A549 (cell line): ENCODE data around the gene CNTNAP2. TPM values are rescaled to one million over a fixed set of nuclear protein-coding genes. Genes with fewer than 3 reads are reported as not detected.

Experiments
- ATAC-seq, 2 experiments: fragments of 200-7000 bp in 1 of 2; fragments of >200 bp in 1 of 2; cut with Nextera tagmentation in 1 of 2; cut with Tn5 transposase in 1 of 2; 3 replicates each; pipeline versions ENCODE4 v1.8.0 to v1.9.1; 2018 to 2020; ENCODE audit warnings: mild to moderate bottlenecking in 1 of 2, moderate library complexity in 1 of 2
- CTCF ChIA-PET: fragments of 300-600 bp; sonication (Branson Sonifier 250); formaldehyde crosslinking; extraction: SDS; loops from one replicate; lab custom pipeline; 2021; ENCODE audit warnings: antibody characterized with exemption, inconsistent platforms; lab: Yijun Ruan, JAX
- POLR2A ChIA-PET: fragments of 350-600 bp; formaldehyde crosslinking; extraction: SDS; loops from one replicate; lab custom pipeline; 2021; ENCODE audit warnings: antibody characterized with exemption, inconsistent platforms; lab: Yijun Ruan, JAX
- DNase-seq, 2 experiments: peaks; one replicate each; pipeline versions ENCODE4 v3.0.0 to v3.0.0-alpha.2; 2011 to 2016; ENCODE audit warnings: low read depth in 1 of 2, low spot score in 1 of 2
- FAIRE-seq: peaks from 2 replicates; lab custom pipeline; 2011; peaks lifted over from hg19 to GRCh38; lab: Jason Lieb, UNC
- H3K27ac ChIP-seq, 2 experiments: fragments of >200 bp; sonication (Bioruptor Twin); formaldehyde crosslinking; 3 replicates each; pipeline ENCODE4 v1.5.1; 2016 to 2017
- H3K4me1 ChIP-seq: fragments of >200 bp; sonication (Bioruptor Twin); formaldehyde crosslinking; 3 replicates; pipeline ENCODE4 v1.6.1; 2016
- H3K4me2 ChIP-seq: fragments of >200 bp; sonication (Bioruptor Twin); formaldehyde crosslinking; 3 replicates; pipeline ENCODE4 v1.6.1; 2016
- H3K4me3 ChIP-seq: fragments of >200 bp; sonication (Bioruptor Twin); formaldehyde crosslinking; 3 replicates; pipeline ENCODE4 v1.5.1; 2016
- H3K9me3 ChIP-seq: fragments of >200 bp; sonication (Bioruptor Twin); formaldehyde crosslinking; 3 replicates; pipeline ENCODE4 v1.6.1; 2016
- CEBPB ChIP-seq, 2 experiments: fragments of >200 bp in 1 of 2; sonication (Bioruptor Twin) in 1 of 2; formaldehyde crosslinking in 1 of 2; IDR thresholded peaks; 2 replicates each; pipeline ENCODE4 v1.6.1; 2012 to 2016
- CHD4 ChIP-seq: fragments of 200-600 bp; sonication (generic); IDR thresholded peaks from 2 replicates; pipeline ENCODE4 v1.6.1; 2016; ENCODE audit warnings: antibody characterized with exemption, mild to moderate bottlenecking, borderline replicate concordance
- CTCF ChIP-seq: fragments of >200 bp; sonication (Bioruptor Twin); formaldehyde crosslinking; IDR thresholded peaks from 3 replicates; pipeline ENCODE4 v1.5.1; 2016
- EHF ChIP-seq: fragments of 250-450 bp; sonication (Bioruptor Pico); IDR thresholded peaks from 2 replicates; pipeline ENCODE4 v1.5.0; 2020; ENCODE audit warnings: mild to moderate bottlenecking
- EP300 ChIP-seq, 2 experiments: fragments of >200 bp; sonication (Bioruptor Twin); formaldehyde crosslinking; IDR thresholded peaks; 2 replicates in 1 of 2; 3 replicates in 1 of 2; pipeline ENCODE4 v1.6.1; 2016 to 2017
- FOSL2 ChIP-seq, 2 experiments: fragments of 450-650 bp in 1 of 2; fragments of >200 bp in 1 of 2; sonication (Bioruptor Twin) in 1 of 2; formaldehyde crosslinking; IDR thresholded peaks; 2 replicates each; pipeline versions ENCODE4 v1.5.0 to v1.6.1; 2016 to 2020; ENCODE audit warnings: mild to moderate bottlenecking in 1 of 2, moderate library complexity in 1 of 2
- FOXS1 ChIP-seq: fragments of 250-450 bp; sonication (Bioruptor Pico); IDR thresholded peaks from 2 replicates; pipeline ENCODE4 v1.5.0; 2020; ENCODE audit warnings: mild to moderate bottlenecking, moderate library complexity
- GATA3 ChIP-seq: IDR thresholded peaks from 2 replicates; pipeline ENCODE4 v1.6.1; 2012; ENCODE audit warnings: borderline replicate concordance
- HDAC2 ChIP-seq: fragments of 200-600 bp; sonication (generic); IDR thresholded peaks from 2 replicates; pipeline ENCODE4 v1.6.1; 2016
- HOXB13 ChIP-seq: fragments of 250-450 bp; sonication (Bioruptor Pico); IDR thresholded peaks from 2 replicates; pipeline ENCODE4 v1.5.0; 2020; ENCODE audit warnings: low read depth, mild to moderate bottlenecking, moderate library complexity
- JUN ChIP-seq, 2 experiments: fragments of >200 bp; sonication (Bioruptor Twin); formaldehyde crosslinking; IDR thresholded peaks; 2 replicates in 1 of 2; 3 replicates in 1 of 2; pipeline ENCODE4 v1.6.1; 2016 to 2017
- KDM1A ChIP-seq: fragments of 200-600 bp; sonication (generic); IDR thresholded peaks from 2 replicates; pipeline ENCODE4 v1.6.1; 2016; ENCODE audit warnings: low read depth, mild to moderate bottlenecking
- KDM5A ChIP-seq: fragments of 200-600 bp; sonication (generic); IDR thresholded peaks from 2 replicates; pipeline ENCODE4 v1.6.1; 2016; ENCODE audit warnings: antibody characterized with exemption, mild to moderate bottlenecking
- MAFK ChIP-seq: fragments of 450-650 bp; IDR thresholded peaks from 2 replicates; pipeline ENCODE4 v1.6.1; 2014; ENCODE audit not compliant: partially characterized antibody
- MAZ ChIP-seq: fragments of 150-350 bp; IDR thresholded peaks from 2 replicates; pipeline ENCODE4 v1.6.1; 2014; ENCODE audit warnings: antibody characterized with exemption, low read depth, low read length, borderline replicate concordance
- MYC ChIP-seq: IDR thresholded peaks from 2 replicates; pipeline ENCODE4 v1.6.1; 2012; ENCODE audit warnings: mild to moderate bottlenecking, inconsistent platforms, low read length, improper control_type of control experiment, borderline replicate concordance
- NFE2L2 ChIP-seq: fragments of 150-350 bp; conservative IDR thresholded peaks from 2 replicates; pipeline ENCODE4 v1.6.1; 2014; ENCODE audit warnings: low read length
- POLR2A ChIP-seq: IDR thresholded peaks from 2 replicates; pipeline ENCODE4 v1.6.1; 2012; ENCODE audit warnings: mild to moderate bottlenecking, low read length
- RARB ChIP-seq: fragments of 250-450 bp; sonication (Bioruptor Pico); IDR thresholded peaks from 2 replicates; pipeline ENCODE4 v1.8.0; 2021; ENCODE audit warnings: mild to moderate bottlenecking, moderate library complexity
- REST ChIP-seq: fragments of 200-600 bp; sonication (generic); IDR thresholded peaks from 2 replicates; pipeline ENCODE4 v1.6.1; 2016; ENCODE audit warnings: antibody characterized with exemption, mild to moderate bottlenecking, moderate library complexity
- RNF2 ChIP-seq: fragments of 200-600 bp; sonication (generic); IDR thresholded peaks from 2 replicates; pipeline ENCODE4 v1.6.1; 2016; ENCODE audit warnings: low read depth, mild to moderate bottlenecking, antibody characterized with exemption, moderate library complexity, borderline replicate concordance
- SMC3 ChIP-seq: fragments of >200 bp; sonication (Bioruptor Twin); formaldehyde crosslinking; IDR thresholded peaks from 3 replicates; pipeline ENCODE4 v1.6.1; 2018; ENCODE audit warnings: inconsistent platforms
- TFCP2L1 ChIP-seq: fragments of 250-450 bp; sonication (Bioruptor Pico); IDR thresholded peaks from 2 replicates; pipeline ENCODE4 v1.5.0; 2021; ENCODE audit warnings: mild to moderate bottlenecking
- ZC3H11A ChIP-seq: fragments of 450-650 bp; IDR thresholded peaks from 2 replicates; pipeline ENCODE4 v1.6.1; 2014; ENCODE audit warnings: antibody characterized with exemption, mild to moderate bottlenecking
- WGBS: methylation state at CpG from one replicate; pipeline ENCODE4 v1.1.6; 2017; ENCODE audit errors: missing lambda C conversion rate; 5-methylcytosine and 5-hydroxymethylcytosine counted together
- polyA plus RNA-seq, 4 experiments: library from polyadenylated mRNA; depleted of rRNA in 3 of 4; stranded (reverse); fragments of >200 nt; fragmentation: RNase III in 1 of 4; extraction: RNeasy Plus Mini Kit Qiagen cat#74134 plus additional on column Dnase treatment in 1 of 4; gene quantifications; 2 replicates in 3 of 4; 3 replicates in 1 of 4; pipeline ENCODE4 v1.2.3, GENCODE V29; 2011 to 2017
- TF ChIP-seq, protein P1 (sequence below): IDR thresholded peaks from 2 replicates; pipeline ENCODE4 v1.6.1; 2012

The CNTNAP2 gene
- polyA plus RNA-seq, 2 of the 4 experiments (the other 2 are of a cell fraction), result 0.05 to 0.13 TPM

GRCh38 chr7:148337246-148337965 is 2220.8 kb downstream of the CNTNAP2 start:
- no peak overlapping the region for H3K4me2 ChIP-seq
- TF ChIP-seq EP300 (IDR thresholded peaks at IDR 0.05), result no peak
- TF ChIP-seq SMC3, result no peak
- TF ChIP-seq ZC3H11A, result no peak
- no peak for TF ChIP-seq MAFK
- no peak for TF ChIP-seq CHD4
- TF ChIP-seq CTCF, result no peak
- TF ChIP-seq RNF2, result no peak
- no peak for TF ChIP-seq POLR2A
- TF ChIP-seq CEBPB (IDR thresholded peaks at IDR 0.05), result no peak
- TF ChIP-seq KDM5A, result no peak
- no peak for TF ChIP-seq GATA3
- no peak for TF ChIP-seq JUN (IDR thresholded peaks at IDR 0.05)
- no peak overlapping the region for H3K4me3 ChIP-seq
- FAIRE-seq (no peak), ATAC-seq (no peak; a peak in 1 of 6 replicates), DNase-seq (no peak)
- H3K9me3 ChIP-seq, result no peaks in the 10 kb centered on the region
- POLR2A ChIA-PET, result no interaction called here
- CTCF ChIA-PET, result interaction anchor here (1.0 kb wide), 2 partner anchors 16 to 39 kb away, joined by 3 read pairs; no protein-coding TSS in a partner anchor
- no peak overlapping the region for H3K27ac ChIP-seq
- H3K4me1 ChIP-seq, result peaks cover 5% of the 10 kb centered on the region; the same call in 1 of the 3 replicates
- WGBS, result 21% methylated on average over 11 of the region's 11 CpGs

DNA sequence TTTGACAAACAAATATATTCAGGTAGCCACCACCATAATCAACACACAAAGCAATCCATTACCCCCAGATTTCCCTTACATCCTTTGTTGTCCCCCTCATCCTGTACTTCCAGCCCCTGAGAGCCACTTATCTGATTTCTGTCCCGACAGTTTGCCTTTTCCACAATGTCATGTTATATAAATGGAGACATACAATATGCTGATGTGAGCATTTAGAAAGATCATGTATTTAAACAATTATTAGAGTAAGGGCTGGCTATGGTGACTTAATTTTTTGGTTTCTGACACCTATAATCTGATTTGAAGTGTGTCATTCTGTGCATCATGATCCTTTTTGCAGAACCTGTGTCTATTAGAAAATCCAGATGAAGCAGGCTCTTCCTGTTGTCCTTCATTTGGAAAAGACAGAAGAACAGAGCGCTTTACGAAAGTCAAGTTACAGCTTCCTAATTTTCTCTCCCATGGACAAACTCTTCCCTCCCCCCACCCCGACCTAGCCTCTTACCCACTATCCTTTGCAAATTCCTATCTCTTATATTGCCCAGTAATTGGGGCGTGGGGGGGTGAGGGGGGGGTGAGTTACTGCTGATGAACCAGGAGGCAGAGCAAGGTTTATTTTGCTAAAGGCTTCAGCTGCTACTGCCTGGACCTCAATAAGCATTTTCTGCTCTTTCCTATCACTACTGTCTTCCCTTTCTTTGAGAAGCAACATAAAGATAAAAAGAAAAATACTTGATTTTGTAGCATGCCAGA is 2221.6 kb downstream of the CNTNAP2 start:
- no peak for FAIRE-seq
- TF ChIP-seq, protein P1, sequence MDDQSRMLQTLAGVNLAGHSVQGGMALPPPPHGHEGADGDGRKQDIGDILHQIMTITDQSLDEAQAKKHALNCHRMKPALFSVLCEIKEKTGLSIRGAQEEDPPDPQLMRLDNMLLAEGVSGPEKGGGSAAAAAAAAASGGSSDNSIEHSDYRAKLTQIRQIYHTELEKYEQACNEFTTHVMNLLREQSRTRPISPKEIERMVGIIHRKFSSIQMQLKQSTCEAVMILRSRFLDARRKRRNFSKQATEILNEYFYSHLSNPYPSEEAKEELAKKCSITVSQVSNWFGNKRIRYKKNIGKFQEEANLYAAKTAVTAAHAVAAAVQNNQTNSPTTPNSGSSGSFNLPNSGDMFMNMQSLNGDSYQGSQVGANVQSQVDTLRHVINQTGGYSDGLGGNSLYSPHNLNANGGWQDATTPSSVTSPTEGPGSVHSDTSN, result no peak
- TF ChIP-seq TFCP2L1 (CRISPR knock-in tag), result no peak
- TF ChIP-seq RARB (CRISPR knock-in tag), result no peak
- peak; percentile 74 for TF ChIP-seq MAFK
- no peak for TF ChIP-seq CHD4
- TF ChIP-seq GATA3, result no peak
- TF ChIP-seq MAZ, result no peak
- TF ChIP-seq, all 56 proteins: peak for 1
- Histone ChIP-seq H3K4me2 (no peak overlapping the region), H3K4me1 (peaks cover 5% of the 10 kb centered on the region; the same call in 1 of the 3 replicates), H3K27ac (no peak overlapping the region), H3K4me3 (no peak overlapping the region), H3K9me3 (no peaks in the 10 kb centered on the region)
- CTCF ChIA-PET, result interaction anchor here (1.0 kb wide), 1 partner anchor 40 kb away, joined by 3 read pairs; no protein-coding TSS in a partner anchor
- 32% methylated on average over 5 of the region's 5 CpGs for WGBS
- DNase-seq (no peak), ATAC-seq (no peak)
- POLR2A ChIA-PET, result no interaction called here

DNA sequence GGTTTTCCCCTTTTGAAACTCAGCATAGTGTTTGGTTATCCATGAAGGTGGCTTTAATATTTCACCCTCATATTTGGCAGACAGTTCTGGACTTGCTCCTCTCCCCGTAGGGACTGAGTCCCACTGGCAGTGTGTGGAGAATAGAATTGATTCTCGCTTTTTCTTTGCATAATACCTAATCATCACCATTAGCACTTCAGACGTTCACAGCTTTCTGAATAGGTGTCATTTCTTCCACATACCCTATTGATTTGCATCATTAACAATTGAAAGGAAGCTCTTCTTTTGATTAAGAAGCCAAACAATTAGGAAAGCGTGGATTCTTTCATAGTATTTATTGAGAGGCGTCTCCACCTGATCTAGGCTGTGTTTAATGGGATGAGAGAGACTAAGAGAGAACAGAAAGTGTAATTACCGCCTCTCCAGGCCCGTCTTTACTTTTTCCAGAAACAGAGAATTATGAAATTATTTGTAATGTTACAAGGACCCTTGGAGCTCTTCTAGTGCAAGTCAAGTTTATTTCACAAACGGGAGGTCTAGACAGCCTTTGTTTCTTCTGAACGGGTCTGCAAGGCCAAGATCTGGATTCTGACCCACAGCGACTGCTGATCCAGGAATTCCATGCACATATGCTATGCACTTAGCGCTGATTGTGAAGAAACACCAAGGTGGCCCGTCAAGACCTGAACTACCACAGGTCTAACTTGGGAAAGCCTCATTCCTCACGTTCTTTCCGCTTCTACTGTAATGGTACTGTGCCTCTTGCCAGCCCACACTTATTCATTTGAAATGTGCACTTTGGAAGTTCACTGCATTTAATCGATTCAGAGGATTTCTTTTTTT is 2224.1 kb downstream of the CNTNAP2 start:
- Histone ChIP-seq H3K4me3 (no peak overlapping the region), H3K27ac (no peak overlapping the region), H3K4me1 (peaks cover 5% of the 10 kb centered on the region; the same call in 1 of the 3 replicates), H3K4me2 (no peak overlapping the region), H3K9me3 (no peaks in the 10 kb centered on the region)
- POLR2A ChIA-PET, result no interaction called here
- ATAC-seq, result no peak
- CTCF ChIA-PET, result no interaction called here
- DNase-seq, result no peak
- WGBS, result 51% methylated on average over 15 of the region's 15 CpGs
- FAIRE-seq, result no peak
- TF ChIP-seq SMC3, result no peak
- no peak for TF ChIP-seq REST
- no peak for TF ChIP-seq MAZ
- TF ChIP-seq HOXB13, result no peak
- TF ChIP-seq KDM1A, result no peak
- TF ChIP-seq HDAC2, result no peak
- no peak for TF ChIP-seq EHF
- TF ChIP-seq FOXS1 (CRISPR knock-in tag), result no peak
- TF ChIP-seq MYC, result no peak
- no peak for TF ChIP-seq NFE2L2
- TF ChIP-seq FOSL2 (IDR thresholded peaks at IDR 0.05), result no peak
- TF ChIP-seq FOSL2 (CRISPR knock-in tag; IDR thresholded peaks at IDR 0.05), result no peak
